A549 (cell line): ENCODE measurements around the gene WDR26. TPM values are rescaled to one million over a fixed set of nuclear protein-coding genes. Genes with fewer than 3 reads are reported as not detected.
"Not testable (repeated sequence)": the region's sequence is repeated elsewhere in the genome, so short reads cannot be mapped to it uniquely, and the experiment has no call there.

Experiments used
- ATAC-seq, 2 experiments: fragments of 200-7000 bp in 1 of 2; fragments of >200 bp in 1 of 2; cut with Nextera tagmentation in 1 of 2; cut with Tn5 transposase in 1 of 2; 3 replicates each; pipeline versions ENCODE4 v1.8.0 to v1.9.1; 2018 to 2020; ENCODE audit warnings: mild to moderate bottlenecking in 1 of 2, moderate library complexity in 1 of 2
- CTCF ChIA-PET: fragments of 300-600 bp; sonication (Branson Sonifier 250); formaldehyde crosslinking; extraction: SDS; loops from one replicate; lab custom pipeline; 2021; ENCODE audit warnings: antibody characterized with exemption, inconsistent platforms; lab: Yijun Ruan, JAX
- POLR2A ChIA-PET: fragments of 350-600 bp; formaldehyde crosslinking; extraction: SDS; loops from one replicate; lab custom pipeline; 2021; ENCODE audit warnings: antibody characterized with exemption, inconsistent platforms; lab: Yijun Ruan, JAX
- DNase-seq, 2 experiments: peaks; one replicate each; pipeline versions ENCODE4 v3.0.0 to v3.0.0-alpha.2; 2011 to 2016; ENCODE audit warnings: low read depth in 1 of 2, low spot score in 1 of 2
- FAIRE-seq: peaks from 2 replicates; lab custom pipeline; 2011; peaks lifted over from hg19 to GRCh38; lab: Jason Lieb, UNC
- H3K27ac ChIP-seq, 2 experiments: fragments of >200 bp; sonication (Bioruptor Twin); formaldehyde crosslinking; 3 replicates each; pipeline ENCODE4 v1.5.1; 2016 to 2017
- H3K4me1 ChIP-seq: fragments of >200 bp; sonication (Bioruptor Twin); formaldehyde crosslinking; 3 replicates; pipeline ENCODE4 v1.6.1; 2016
- H3K4me2 ChIP-seq: fragments of >200 bp; sonication (Bioruptor Twin); formaldehyde crosslinking; 3 replicates; pipeline ENCODE4 v1.6.1; 2016
- H3K4me3 ChIP-seq: fragments of >200 bp; sonication (Bioruptor Twin); formaldehyde crosslinking; 3 replicates; pipeline ENCODE4 v1.5.1; 2016
- H3K9me3 ChIP-seq: fragments of >200 bp; sonication (Bioruptor Twin); formaldehyde crosslinking; 3 replicates; pipeline ENCODE4 v1.6.1; 2016
- BHLHE40 ChIP-seq: IDR thresholded peaks from 2 replicates; pipeline ENCODE4 v1.6.1; 2012; ENCODE audit warnings: low read depth, low read length, inconsistent platforms
- CHD2 ChIP-seq: fragments of 150-350 bp; IDR thresholded peaks from 2 replicates; pipeline ENCODE4 v1.6.1; 2014; ENCODE audit warnings: low read length; ENCODE audit not compliant: partially characterized antibody
- EHF ChIP-seq: fragments of 250-450 bp; sonication (Bioruptor Pico); IDR thresholded peaks from 2 replicates; pipeline ENCODE4 v1.5.0; 2020; ENCODE audit warnings: mild to moderate bottlenecking
- EHMT2 ChIP-seq: fragments of 200-600 bp; sonication (generic); IDR thresholded peaks from 2 replicates; pipeline ENCODE4 v1.6.1; 2016; ENCODE audit warnings: antibody characterized with exemption, low read depth, mild to moderate bottlenecking, moderate library complexity
- FOSB ChIP-seq: fragments of 250-450 bp; sonication (Bioruptor Pico); IDR thresholded peaks from 2 replicates; pipeline ENCODE4 v1.5.0; 2020; ENCODE audit warnings: mild to moderate bottlenecking, moderate library complexity
- FOXS1 ChIP-seq: fragments of 250-450 bp; sonication (Bioruptor Pico); IDR thresholded peaks from 2 replicates; pipeline ENCODE4 v1.5.0; 2020; ENCODE audit warnings: mild to moderate bottlenecking, moderate library complexity
- GATA3 ChIP-seq: IDR thresholded peaks from 2 replicates; pipeline ENCODE4 v1.6.1; 2012; ENCODE audit warnings: borderline replicate concordance
- HOXA7 ChIP-seq: fragments of 250-450 bp; sonication (Bioruptor Pico); IDR thresholded peaks from 2 replicates; pipeline ENCODE4 v1.5.0; 2020; ENCODE audit warnings: mild to moderate bottlenecking, moderate library complexity
- JUN ChIP-seq, 2 experiments: fragments of >200 bp; sonication (Bioruptor Twin); formaldehyde crosslinking; IDR thresholded peaks; 2 replicates in 1 of 2; 3 replicates in 1 of 2; pipeline ENCODE4 v1.6.1; 2016 to 2017
- JUNB ChIP-seq: fragments of >200 bp; sonication (Bioruptor Twin); formaldehyde crosslinking; IDR thresholded peaks from 2 replicates; pipeline ENCODE4 v1.6.1; 2016
- KDM5A ChIP-seq: fragments of 200-600 bp; sonication (generic); IDR thresholded peaks from 2 replicates; pipeline ENCODE4 v1.6.1; 2016; ENCODE audit warnings: antibody characterized with exemption, mild to moderate bottlenecking
- MAFK ChIP-seq: fragments of 450-650 bp; IDR thresholded peaks from 2 replicates; pipeline ENCODE4 v1.6.1; 2014; ENCODE audit not compliant: partially characterized antibody
- MAZ ChIP-seq: fragments of 150-350 bp; IDR thresholded peaks from 2 replicates; pipeline ENCODE4 v1.6.1; 2014; ENCODE audit warnings: antibody characterized with exemption, low read depth, low read length, borderline replicate concordance
- MYC ChIP-seq: IDR thresholded peaks from 2 replicates; pipeline ENCODE4 v1.6.1; 2012; ENCODE audit warnings: mild to moderate bottlenecking, inconsistent platforms, low read length, improper control_type of control experiment, borderline replicate concordance
- REST ChIP-seq: fragments of 200-600 bp; sonication (generic); IDR thresholded peaks from 2 replicates; pipeline ENCODE4 v1.6.1; 2016; ENCODE audit warnings: antibody characterized with exemption, mild to moderate bottlenecking, moderate library complexity
- SMC3 ChIP-seq: fragments of >200 bp; sonication (Bioruptor Twin); formaldehyde crosslinking; IDR thresholded peaks from 3 replicates; pipeline ENCODE4 v1.6.1; 2018; ENCODE audit warnings: inconsistent platforms
- ZC3H11A ChIP-seq: fragments of 450-650 bp; IDR thresholded peaks from 2 replicates; pipeline ENCODE4 v1.6.1; 2014; ENCODE audit warnings: antibody characterized with exemption, mild to moderate bottlenecking
- ZFP36 ChIP-seq: fragments of 450-650 bp; IDR thresholded peaks from 2 replicates; pipeline ENCODE4 v1.6.1; 2014; ENCODE audit warnings: borderline replicate concordance; ENCODE audit not compliant: partially characterized antibody
- ZSCAN20 ChIP-seq: fragments of 250-450 bp; sonication (Bioruptor Pico); IDR thresholded peaks from 2 replicates; pipeline ENCODE4 v1.8.0; 2022; ENCODE audit warnings: mild to moderate bottlenecking, moderate library complexity
- WGBS: methylation state at CpG from one replicate; pipeline ENCODE4 v1.1.6; 2017; ENCODE audit errors: missing lambda C conversion rate; 5-methylcytosine and 5-hydroxymethylcytosine counted together
- polyA plus RNA-seq, 4 experiments: library from polyadenylated mRNA; depleted of rRNA in 3 of 4; stranded (reverse); fragments of >200 nt; fragmentation: RNase III in 1 of 4; extraction: RNeasy Plus Mini Kit Qiagen cat#74134 plus additional on column Dnase treatment in 1 of 4; gene quantifications; 2 replicates in 3 of 4; 3 replicates in 1 of 4; pipeline ENCODE4 v1.2.3, GENCODE V29; 2011 to 2017
- TF ChIP-seq, protein P1 (sequence below): fragments of 250-450 bp; sonication (Bioruptor Pico); IDR thresholded peaks from 2 replicates; pipeline ENCODE4 v1.5.0; 2021; ENCODE audit warnings: mild to moderate bottlenecking, moderate library complexity, borderline replicate concordance

WDR26 gene
- polyA plus RNA-seq, 2 of the 4 experiments (the other 2 are of a cell fraction), result 38.4 to 45.2 TPM

DNA sequence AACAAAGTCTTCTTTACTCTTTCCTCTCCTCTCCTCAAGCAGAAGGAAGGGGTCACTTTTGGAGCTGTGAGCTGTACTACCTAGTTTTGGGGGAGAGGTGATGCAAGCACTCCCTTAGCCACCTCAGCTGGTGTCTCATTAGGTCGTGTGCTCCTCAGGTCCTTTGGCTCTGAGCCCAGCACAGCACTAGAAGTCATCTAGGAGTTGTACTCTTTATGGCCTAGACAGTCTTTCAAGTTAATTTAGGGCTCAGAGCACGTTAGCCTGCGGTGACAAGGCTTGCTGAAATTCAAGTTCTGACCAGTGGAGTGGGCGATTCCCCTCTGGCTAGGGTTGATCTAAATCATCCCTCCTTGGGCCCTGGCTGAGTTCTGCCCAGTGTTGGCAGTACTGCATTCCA, 48.0 kb upstream of the WDR26 start (continued):
- TF ChIP-seq REST, result no peak
- TF ChIP-seq, all 56 proteins: peak for 0

DNA sequence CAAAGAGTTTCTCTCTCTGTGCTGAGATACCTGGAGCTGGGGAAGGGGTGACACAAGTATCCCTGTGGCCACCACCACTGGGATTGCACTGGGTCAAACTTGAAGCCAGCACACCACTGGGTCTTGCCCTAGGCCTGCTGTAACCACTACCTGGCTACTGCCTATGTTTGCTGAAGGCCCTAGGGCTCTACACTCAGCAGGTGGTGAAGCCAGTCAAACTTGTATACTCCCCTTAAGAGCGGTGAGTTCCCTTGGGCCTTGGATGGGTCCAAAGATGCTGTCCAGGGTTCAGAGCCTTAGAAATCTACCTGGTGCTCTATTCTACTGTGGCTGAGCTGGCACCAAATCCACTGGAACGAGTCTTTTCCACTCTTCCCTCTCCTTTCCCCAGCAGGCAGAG, 47.0 kb upstream of the WDR26 start:
- CTCF ChIA-PET, result no interaction called here
- no peak; a peak in 1 of 6 replicates for ATAC-seq
- TF ChIP-seq GATA3, result no peak
- TF ChIP-seq, all 56 proteins: peak for 0
- H3K4me1 ChIP-seq, result no peaks in the 10 kb centered on the region
- no peak overlapping the region for H3K27ac ChIP-seq
- POLR2A ChIA-PET, result no interaction called here
- DNase-seq (no peak), FAIRE-seq (no peak)
- no peaks in the 10 kb centered on the region for H3K9me3 ChIP-seq
- no peak overlapping the region for H3K4me2 ChIP-seq
- H3K4me3 ChIP-seq, result no peak overlapping the region
- 54% methylated on average over 2 of the region's 2 CpGs for WGBS

DNA sequence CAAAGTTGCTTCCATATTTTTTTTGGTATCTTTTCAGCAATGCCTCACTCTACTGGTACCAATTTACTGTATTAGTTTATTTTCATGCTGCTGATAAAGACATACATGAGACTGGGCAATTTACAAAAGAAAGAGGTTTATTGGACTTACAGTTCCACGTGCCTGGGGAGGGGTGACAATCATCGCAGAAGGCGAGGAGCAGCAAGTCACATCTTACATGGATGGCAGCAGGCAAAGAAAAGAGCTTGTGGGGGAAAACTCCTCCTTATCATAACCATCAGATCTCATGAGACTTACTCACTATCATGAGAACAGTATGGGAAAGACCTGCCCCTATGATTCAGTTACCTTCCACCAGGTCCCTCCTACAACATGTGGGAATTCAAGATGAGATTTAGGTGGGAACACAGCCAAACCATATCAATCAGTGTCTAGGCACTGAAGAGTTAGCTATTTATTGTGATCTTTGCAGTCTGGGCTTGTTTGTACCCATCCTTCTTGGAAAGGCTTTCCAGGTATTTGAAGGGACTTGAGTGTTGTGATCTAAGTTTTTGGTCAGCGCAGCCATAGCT, 46.4 kb upstream of the WDR26 start:
- not testable (repeated sequence) for H3K27ac ChIP-seq
- WGBS, result 69% methylated on average over 4 of the region's 4 CpGs

GRCh38 chr1:224480200-224480599, 45.6 kb upstream of the WDR26 start:
- ATAC-seq, H3K4me1 ChIP-seq, FAIRE-seq, DNase-seq, CTCF ChIA-PET, H3K4me2 ChIP-seq, H3K4me3 ChIP-seq, H3K27ac ChIP-seq, POLR2A ChIA-PET, H3K9me3 ChIP-seq: not testable (repeated sequence)
- WGBS, result 70% methylated on average over 3 of the region's 3 CpGs

More for the DNA sequence above, 46.4 kb upstream of the WDR26 start:
- ATAC-seq, H3K9me3 ChIP-seq, POLR2A ChIA-PET, H3K4me1 ChIP-seq, H3K4me3 ChIP-seq, H3K4me2 ChIP-seq, DNase-seq, CTCF ChIA-PET, FAIRE-seq: not testable (repeated sequence)

GRCh38 chr1:224472806-224473205, 38.2 kb upstream of the WDR26 start:
- FAIRE-seq (no peak), ATAC-seq (no peak), DNase-seq (no peak)
- H3K4me1 ChIP-seq, result no peaks in the 10 kb centered on the region
- WGBS, result 40% methylated on average over 1 of the region's 1 CpG
- ChIA-PET CTCF (interaction anchor here (1.2 to 4.4 kb wide), 3 partner anchors 15 to 450 kb away, joined by 3 to 22 read pairs (median 4); no protein-coding TSS in a partner anchor), POLR2A (no interaction called here)
- H3K9me3 ChIP-seq, result 0 out of 3 replicates have a peak, but pooled peaks cover 5% of the 10 kb centered on the region
- TF ChIP-seq JUN (IDR thresholded peaks at IDR 0.05) (no peak), SMC3 (no peak), FOXS1 (no peak), JUNB (no peak), HOXA7 (CRISPR knock-in tag) (no peak), MAZ (no peak), BHLHE40 (no peak), ZFP36 (no peak), EHMT2 (no peak), CHD2 (no peak), KDM5A (no peak), EHF (CRISPR knock-in tag) (no peak), MYC (no peak), FOSB (CRISPR knock-in tag) (no peak), MAFK (no peak), ZSCAN20 (no peak), ZC3H11A (no peak)
- TF ChIP-seq, protein P1, sequence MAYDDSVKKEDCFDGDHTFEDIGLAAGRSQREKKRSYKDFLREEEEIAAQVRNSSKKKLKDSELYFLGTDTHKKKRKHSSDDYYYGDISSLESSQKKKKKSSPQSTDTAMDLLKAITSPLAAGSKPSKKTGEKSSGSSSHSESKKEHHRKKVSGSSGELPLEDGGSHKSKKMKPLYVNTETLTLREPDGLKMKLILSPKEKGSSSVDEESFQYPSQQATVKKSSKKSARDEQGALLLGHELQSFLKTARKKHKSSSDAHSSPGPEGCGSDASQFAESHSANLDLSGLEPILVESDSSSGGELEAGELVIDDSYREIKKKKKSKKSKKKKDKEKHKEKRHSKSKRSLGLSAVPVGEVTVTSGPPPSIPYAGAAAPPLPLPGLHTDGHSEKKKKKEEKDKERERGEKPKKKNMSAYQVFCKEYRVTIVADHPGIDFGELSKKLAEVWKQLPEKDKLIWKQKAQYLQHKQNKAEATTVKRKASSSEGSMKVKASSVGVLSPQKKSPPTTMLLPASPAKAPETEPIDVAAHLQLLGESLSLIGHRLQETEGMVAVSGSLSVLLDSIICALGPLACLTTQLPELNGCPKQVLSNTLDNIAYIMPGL, result no peak
- H3K4me2 ChIP-seq, result no peak overlapping the region
- H3K27ac ChIP-seq, result no peak overlapping the region
- no peak overlapping the region for H3K4me3 ChIP-seq
